ENCODE measurements around the gene MTA1. TPM values are rescaled to one million over a fixed set of nuclear protein-coding genes. Genes with fewer than 3 reads are reported as not detected.

MTA1 gene
- total and polyA plus RNA-seq, 2 donors: 32.5 to 80.8 TPM

- H3K27ac ChIP-seq (ENCODE audit: low read depth in 1 of 2, low read length in 1 of 2): no peak overlapping the region
- no peaks in the 10 kb centered on the region for H3K36me3 ChIP-seq (ENCODE audit: control insufficient read depth in 2 of 2, insufficient read depth in 2 of 2, low read length in 1 of 2)
- H3K27me3 ChIP-seq (ENCODE audit: control insufficient read depth in 2 of 2, insufficient read depth in 1 of 2, low read length in 1 of 2): peaks cover 0 to 34% of the 10 kb centered on the region in 2 donors
- no peaks in the 10 kb centered on the region for H3K4me1 ChIP-seq (ENCODE audit: control insufficient read depth in 2 of 2, insufficient read depth in 2 of 2, low read length in 2 of 2)
- no peak overlapping the region for H3K4me3 ChIP-seq (ENCODE audit: low read length in 2 of 2)
- DNase-seq (ENCODE audit: low read depth in 6 of 9, low spot score in 9 of 9): no peak
- 64% methylated on average over 17 of the region's 17 CpGs for WGBS
- H3K9me3 ChIP-seq (ENCODE audit: control insufficient read depth in 2 of 2, insufficient read depth in 1 of 2, low read length in 1 of 2): no peaks in the 10 kb centered on the region
Measured at GRCh38 chr14:105507247-105507646, 87.6 kb downstream of the MTA1 start.

- Histone ChIP-seq H3K9me3 (ENCODE audit: control insufficient read depth in 2 of 2, insufficient read depth in 1 of 2, low read length in 1 of 2) (no peaks in the 10 kb centered on the region), H3K27me3 (ENCODE audit: control insufficient read depth in 2 of 2, insufficient read depth in 1 of 2, low read length in 1 of 2) (peaks cover 0 to 34% of the 10 kb centered on the region in 2 donors), H3K4me3 (ENCODE audit: low read length in 2 of 2) (no peak overlapping the region), H3K4me1 (ENCODE audit: control insufficient read depth in 2 of 2, insufficient read depth in 2 of 2, low read length in 2 of 2) (no peaks in the 10 kb centered on the region), H3K27ac (ENCODE audit: low read depth in 1 of 2, low read length in 1 of 2) (no peak overlapping the region), H3K36me3 (ENCODE audit: control insufficient read depth in 2 of 2, insufficient read depth in 2 of 2, low read length in 1 of 2) (no peaks in the 10 kb centered on the region)
- 88% methylated on average over 16 of the region's 16 CpGs for WGBS
- DNase-seq (ENCODE audit: low read depth in 6 of 9, low spot score in 9 of 9): no peak
Measured at GRCh38 chr14:105508069-105508468, 88.4 kb downstream of the MTA1 start.

GRCh38 chr14:105508601-105509000 is 89.0 kb downstream of the MTA1 start:
- 95% methylated on average over 12 of the region's 12 CpGs for WGBS

GRCh38 chr14:105517096-105517495 is 97.5 kb downstream of the MTA1 start:
- DNase-seq (ENCODE audit: low read depth in 6 of 9, low spot score in 9 of 9): no peak
- 62% methylated on average over 5 of the region's 5 CpGs for WGBS
- H3K27me3 ChIP-seq (ENCODE audit: control insufficient read depth in 2 of 2, insufficient read depth in 1 of 2, low read length in 1 of 2): peaks cover 0 to 8% of the 10 kb centered on the region in 2 donors
- no peaks in the 10 kb centered on the region for H3K9me3 ChIP-seq (ENCODE audit: control insufficient read depth in 2 of 2, insufficient read depth in 1 of 2, low read length in 1 of 2)
- H3K27ac ChIP-seq (ENCODE audit: low read depth in 1 of 2, low read length in 1 of 2): no peak overlapping the region
- H3K4me1 ChIP-seq (ENCODE audit: control insufficient read depth in 2 of 2, insufficient read depth in 2 of 2, low read length in 2 of 2): no peaks in the 10 kb centered on the region
- H3K4me3 ChIP-seq (ENCODE audit: low read length in 2 of 2): no peak overlapping the region
- no peaks in the 10 kb centered on the region for H3K36me3 ChIP-seq (ENCODE audit: control insufficient read depth in 2 of 2, insufficient read depth in 2 of 2, low read length in 1 of 2)

More at GRCh38 chr14:105508601-105509000, 89.0 kb downstream of the MTA1 start:
- no peak overlapping the region for H3K27ac ChIP-seq (ENCODE audit: low read depth in 1 of 2, low read length in 1 of 2)
- DNase-seq (ENCODE audit: low read depth in 6 of 9, low spot score in 9 of 9): no peak
- H3K36me3 ChIP-seq (ENCODE audit: control insufficient read depth in 2 of 2, insufficient read depth in 2 of 2, low read length in 1 of 2): no peaks in the 10 kb centered on the region
- no peaks in the 10 kb centered on the region for H3K9me3 ChIP-seq (ENCODE audit: control insufficient read depth in 2 of 2, insufficient read depth in 1 of 2, low read length in 1 of 2)
- H3K27me3 ChIP-seq (ENCODE audit: control insufficient read depth in 2 of 2, insufficient read depth in 1 of 2, low read length in 1 of 2): peaks cover 0 to 34% of the 10 kb centered on the region in 2 donors
- H3K4me1 ChIP-seq (ENCODE audit: control insufficient read depth in 2 of 2, insufficient read depth in 2 of 2, low read length in 2 of 2): no peaks in the 10 kb centered on the region
- no peak overlapping the region for H3K4me3 ChIP-seq (ENCODE audit: low read length in 2 of 2)

- Histone ChIP-seq H3K36me3 (ENCODE audit: control insufficient read depth in 2 of 2, insufficient read depth in 2 of 2, low read length in 1 of 2) (no peaks in the 10 kb centered on the region), H3K9me3 (ENCODE audit: control insufficient read depth in 2 of 2, insufficient read depth in 1 of 2, low read length in 1 of 2) (no peaks in the 10 kb centered on the region), H3K27ac (ENCODE audit: low read depth in 1 of 2, low read length in 1 of 2) (no peak overlapping the region), H3K4me1 (ENCODE audit: control insufficient read depth in 2 of 2, insufficient read depth in 2 of 2, low read length in 2 of 2) (no peaks in the 10 kb centered on the region), H3K4me3 (ENCODE audit: low read length in 2 of 2) (no peak overlapping the region), H3K27me3 (ENCODE audit: control insufficient read depth in 2 of 2, insufficient read depth in 1 of 2, low read length in 1 of 2) (peaks cover 0 to 27% of the 10 kb centered on the region in 2 donors)
- 77% methylated on average over 14 of the region's 14 CpGs for WGBS
- no peak for DNase-seq (ENCODE audit: low read depth in 6 of 9, low spot score in 9 of 9)
Measured at GRCh38 chr14:105519946-105520698, 100.5 kb downstream of the MTA1 start.

Other genes with a start within 250 kb of the MTA1 start
- gene NUDT14, start 238.5 kb upstream of the MTA1 start, total RNA-seq: 18.1 TPM
- gene NUDT14, start 238.5 kb upstream of the MTA1 start, polyA plus RNA-seq: 17.2 TPM
- gene BTBD6, start 171.3 kb upstream of the MTA1 start, total RNA-seq: 26.3 TPM
- 44.9 TPM for gene BTBD6, start 171.3 kb upstream of the MTA1 start, polyA plus RNA-seq
- 14.7 TPM for gene BRF1, start 118.8 kb upstream of the MTA1 start, total RNA-seq
- gene BRF1, start 118.8 kb upstream of the MTA1 start, polyA plus RNA-seq: 29.8 TPM
- gene PACS2, start 105.1 kb upstream of the MTA1 start, total RNA-seq: 20.5 TPM
- gene PACS2, start 105.1 kb upstream of the MTA1 start, polyA plus RNA-seq: 64.6 TPM
- gene TEX22, start 21.3 kb upstream of the MTA1 start, total RNA-seq: 0.85 TPM
- gene TEX22, start 21.3 kb upstream of the MTA1 start, polyA plus RNA-seq: 1.2 TPM
- 15.9 TPM for gene CRIP2, start 55.0 kb downstream of the MTA1 start, total RNA-seq
- gene CRIP2, start 55.0 kb downstream of the MTA1 start, polyA plus RNA-seq: 89.7 TPM
- 108 TPM for gene CRIP1, start 67.1 kb downstream of the MTA1 start, total RNA-seq
- 471 TPM for gene CRIP1, start 67.1 kb downstream of the MTA1 start, polyA plus RNA-seq
- gene TEDC1, start 71.4 kb downstream of the MTA1 start, total RNA-seq: 17.9 TPM
- gene TEDC1, start 71.4 kb downstream of the MTA1 start, polyA plus RNA-seq: 23.3 TPM
- 2.8 TPM for gene TMEM121, start 106.8 kb downstream of the MTA1 start, total RNA-seq
- 2.1 TPM for gene TMEM121, start 106.8 kb downstream of the MTA1 start, polyA plus RNA-seq